Middle frontal gyrus (tissue), 1 donor: ENCODE data around the gene IGFBP1.
"Not testable (repeated sequence)": the region's sequence is repeated elsewhere in the genome, so short reads cannot be mapped to it uniquely, and the experiment has no call there.

Source experiments
- DNase-seq: peaks from one replicate; pipeline ENCODE4 v3.0.0-alpha.2; 2015; ENCODE audit warnings: low spot score; ENCODE audit errors: extremely low spot score

The IGFBP1 gene

DNA sequence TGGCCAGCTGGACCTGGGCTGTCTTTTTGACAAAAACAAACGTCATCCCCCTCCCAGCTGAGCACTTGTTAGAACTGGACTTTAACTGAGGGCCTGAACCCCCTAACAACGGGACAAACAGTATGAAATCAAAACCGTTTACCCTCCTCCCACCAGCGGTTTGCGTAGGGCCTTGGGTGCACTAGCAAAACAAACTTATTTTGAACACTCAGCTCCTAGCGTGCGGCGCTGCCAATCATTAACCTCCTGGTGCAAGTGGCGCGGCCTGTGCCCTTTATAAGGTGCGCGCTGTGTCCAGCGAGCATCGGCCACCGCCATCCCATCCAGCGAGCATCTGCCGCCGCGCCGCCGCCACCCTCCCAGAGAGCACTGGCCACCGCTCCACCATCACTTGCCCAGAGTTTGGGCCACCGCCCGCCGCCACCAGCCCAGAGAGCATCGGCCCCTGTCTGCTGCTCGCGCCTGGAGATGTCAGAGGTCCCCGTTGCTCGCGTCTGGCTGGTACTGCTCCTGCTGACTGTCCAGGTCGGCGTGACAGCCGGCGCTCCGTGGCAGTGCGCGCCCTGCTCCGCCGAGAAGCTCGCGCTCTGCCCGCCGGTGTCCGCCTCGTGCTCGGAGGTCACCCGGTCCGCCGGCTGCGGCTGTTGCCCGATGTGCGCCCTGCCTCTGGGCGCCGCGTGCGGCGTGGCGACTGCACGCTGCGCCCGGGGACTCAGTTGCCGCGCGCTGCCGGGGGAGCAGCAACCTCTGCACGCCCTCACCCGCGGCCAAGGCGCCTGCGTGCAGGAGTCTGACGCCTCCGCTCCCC, at the start of gene IGFBP1:
IGFBP1 (plus strand) TSS at position 304 of the 808 bp plus-strand sequence; CDS start at position 469, 165 bp downstream.
- DNase-seq, result no peak

DNA sequence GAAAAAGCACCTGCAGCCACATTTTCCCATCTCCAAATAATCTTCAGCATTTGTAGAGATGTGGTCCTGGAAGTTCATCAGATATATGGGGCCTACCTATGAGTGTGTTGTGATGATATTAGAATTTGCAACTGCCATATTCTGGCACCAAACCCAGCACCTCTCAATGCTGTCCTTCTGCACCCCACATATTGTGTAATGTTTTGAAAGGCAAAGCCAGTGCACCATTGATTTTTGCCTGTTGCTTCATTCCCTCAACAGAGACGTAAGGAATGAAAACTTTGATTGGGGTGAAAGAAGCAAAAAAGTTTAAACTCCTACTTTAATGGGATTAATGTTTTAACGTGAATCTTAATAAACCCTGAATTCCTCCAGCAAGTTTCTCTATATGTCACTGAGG, 49.4 kb upstream of the IGFBP1 start:
- not testable (repeated sequence) for DNase-seq

DNA sequence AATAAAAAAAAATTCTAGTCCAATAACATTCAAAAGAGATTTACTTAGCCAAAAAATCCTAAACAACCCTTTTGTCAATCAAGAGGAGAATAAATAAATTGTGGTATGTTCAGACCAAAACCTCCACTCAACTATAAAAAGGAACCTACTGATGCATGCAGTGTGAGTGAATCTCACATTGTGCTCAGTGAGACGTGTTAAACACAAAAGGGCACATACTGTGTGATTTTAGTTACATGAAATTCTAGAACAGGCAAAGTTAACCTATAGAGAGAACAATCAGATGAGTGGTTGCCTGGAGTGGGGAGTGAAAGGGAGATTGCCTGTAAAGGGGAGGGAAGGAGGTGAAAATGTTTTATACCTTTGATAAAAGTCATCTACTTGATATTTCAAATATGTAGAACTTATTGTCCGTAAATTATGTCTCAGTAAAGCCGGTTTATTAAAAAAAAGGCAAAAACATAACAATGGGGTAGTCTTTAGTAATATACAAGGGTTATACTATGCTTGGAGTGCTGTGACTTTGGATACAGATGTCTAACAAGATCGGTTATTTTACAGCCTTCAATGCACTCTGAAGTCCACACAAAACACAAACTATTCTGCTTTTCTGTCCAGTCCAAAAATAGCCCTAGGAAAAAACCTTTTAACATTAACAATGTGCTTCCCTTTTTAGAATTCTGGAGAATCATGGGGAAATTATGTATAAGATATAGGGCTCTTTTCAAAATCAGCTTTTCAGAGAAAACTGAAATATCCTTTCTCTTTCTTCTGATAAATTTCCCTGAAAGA, 46.2 kb upstream of the IGFBP1 start:
- DNase-seq, result not testable (repeated sequence)

DNA sequence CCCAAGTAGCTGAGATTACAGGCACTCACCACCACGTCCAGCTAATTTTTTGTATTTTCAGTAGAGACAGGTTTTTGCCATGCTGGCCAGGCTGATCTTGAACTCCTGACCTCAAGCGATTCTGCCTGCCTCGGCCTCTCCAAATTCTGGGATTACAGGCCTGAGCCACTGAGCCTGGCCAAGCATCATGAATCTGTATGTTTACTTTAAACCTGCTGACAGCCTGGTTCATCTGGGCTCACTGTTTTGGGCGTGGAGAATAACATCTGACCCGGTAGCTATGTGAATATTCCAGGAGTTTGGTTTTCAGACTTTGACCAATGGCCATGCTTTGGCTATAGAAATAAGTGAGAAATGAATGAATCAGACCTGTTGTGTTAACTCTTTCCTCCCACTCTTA, 41.8 kb upstream of the IGFBP1 start:
- DNase-seq, result not testable (repeated sequence)

DNA sequence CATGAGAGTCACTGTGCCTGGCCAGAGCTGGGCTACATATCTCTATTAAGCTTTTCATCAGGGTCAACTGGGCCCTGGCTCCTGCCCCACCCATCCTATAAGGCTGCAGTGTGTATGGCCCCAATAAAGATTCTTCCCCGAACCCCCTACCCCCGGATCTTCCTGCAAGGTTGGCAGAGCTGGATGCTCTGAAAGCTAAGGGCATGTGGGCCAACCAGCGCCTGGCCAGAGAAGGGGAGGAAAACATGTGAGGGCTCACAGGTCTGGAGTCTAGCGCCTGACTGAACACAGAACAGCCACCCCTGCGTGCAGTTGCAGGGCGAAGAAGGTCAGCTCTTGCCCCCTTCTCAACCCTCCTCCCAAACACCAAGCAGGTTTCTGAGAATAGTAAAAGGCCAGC, 39.6 kb upstream of the IGFBP1 start:
- DNase-seq, result not testable (repeated sequence)

DNA sequence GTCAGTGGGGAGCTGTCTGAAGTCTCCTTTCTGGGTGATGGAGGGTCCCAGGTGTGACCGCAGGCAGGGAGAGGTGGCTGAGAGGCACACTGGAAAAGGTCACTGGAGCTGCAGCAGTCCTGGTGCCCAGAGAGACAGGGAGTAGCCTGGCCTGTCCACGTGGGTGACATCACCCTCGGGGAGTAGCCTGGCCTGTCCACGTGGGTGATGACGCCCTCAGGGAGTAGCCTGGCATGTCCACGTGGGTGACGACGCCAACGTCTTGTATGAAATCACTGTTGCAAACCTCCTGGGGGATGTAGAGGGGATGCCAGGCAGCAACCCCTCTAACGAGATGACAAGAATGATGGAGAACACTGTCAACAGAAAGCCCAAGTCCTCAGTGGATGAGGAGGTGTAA, 35.3 kb upstream of the IGFBP1 start:
- DNase-seq, result not testable (repeated sequence)

DNA sequence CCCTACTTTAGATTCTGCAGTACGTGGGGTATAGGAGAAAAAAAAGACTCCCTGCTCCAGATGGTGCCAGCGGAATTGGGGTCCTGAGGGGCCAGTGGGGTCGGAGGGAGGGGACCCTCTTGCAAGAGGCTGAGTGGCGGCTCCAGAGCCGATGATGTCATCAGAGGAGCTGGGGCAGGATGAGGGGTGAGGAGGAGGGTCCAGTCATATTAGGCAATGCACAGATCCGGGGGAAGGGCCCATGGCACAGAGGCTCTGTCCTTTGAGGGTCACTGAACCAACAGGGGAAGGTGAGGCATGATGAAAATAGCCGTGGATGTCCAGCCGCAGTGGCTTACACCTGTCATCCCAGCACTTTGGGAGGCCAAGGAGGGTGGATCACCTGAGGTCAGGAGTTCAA, 34.8 kb upstream of the IGFBP1 start:
- not testable (repeated sequence) for DNase-seq

DNA sequence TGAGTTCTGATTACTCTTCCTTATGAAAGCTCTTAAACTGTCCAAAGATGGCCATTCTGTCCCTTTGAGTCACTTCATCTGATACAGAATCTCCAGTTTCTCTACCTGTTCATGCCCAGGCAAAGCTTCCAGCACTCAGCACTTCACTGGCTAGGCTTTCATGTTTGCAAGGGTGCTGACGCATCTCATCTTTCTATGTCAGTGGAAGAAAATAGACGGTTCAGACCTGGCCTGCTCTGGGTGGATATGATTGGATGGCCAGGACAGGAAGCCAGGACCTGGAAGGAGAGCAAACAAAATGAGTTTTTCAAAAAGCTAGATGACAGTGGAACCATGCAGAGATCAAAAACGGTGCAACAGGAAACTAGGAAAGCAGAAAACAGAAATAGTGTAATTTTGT, 32.6 kb upstream of the IGFBP1 start:
- not testable (repeated sequence) for DNase-seq

DNA sequence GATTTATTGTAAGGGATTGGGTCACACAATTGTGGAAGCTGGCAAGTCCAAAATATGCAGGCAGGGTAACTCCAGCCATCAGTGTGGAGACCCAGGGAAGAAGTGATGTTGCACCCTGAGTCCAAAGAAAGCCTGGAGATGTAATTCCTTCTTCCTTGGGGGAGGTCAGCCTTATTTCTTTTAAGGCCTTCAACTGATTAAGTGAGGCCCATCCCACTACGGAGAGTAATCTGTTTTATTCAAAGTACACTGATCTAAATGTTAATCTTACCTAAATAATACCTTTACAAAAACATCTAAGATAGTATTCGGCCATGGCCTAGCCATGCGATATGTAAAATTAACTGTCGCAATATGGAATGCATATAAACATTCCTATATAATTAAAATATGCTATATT, 31.4 kb upstream of the IGFBP1 start:
- not testable (repeated sequence) for DNase-seq

DNA sequence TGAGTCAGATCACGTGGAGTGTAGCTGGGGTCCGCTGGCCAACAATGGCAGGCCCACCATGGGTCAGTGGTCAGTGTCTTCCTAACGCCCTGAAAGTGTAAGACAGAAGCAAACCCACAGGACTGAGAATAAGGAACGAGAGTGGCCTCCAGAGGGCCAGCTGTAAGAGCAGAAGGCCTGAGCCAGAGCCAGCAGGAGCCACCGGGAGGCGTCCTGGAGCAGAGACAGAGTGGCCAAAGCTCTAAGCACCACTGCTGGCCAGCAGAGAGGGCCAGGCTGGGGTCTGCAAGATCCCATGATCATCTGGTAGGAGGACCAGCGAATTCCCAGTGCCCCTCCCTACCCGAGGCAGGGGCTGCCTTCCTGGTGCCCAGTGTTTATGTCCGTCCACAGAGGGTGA, 24.6 kb upstream of the IGFBP1 start:
- DNase-seq, result no peak

DNA sequence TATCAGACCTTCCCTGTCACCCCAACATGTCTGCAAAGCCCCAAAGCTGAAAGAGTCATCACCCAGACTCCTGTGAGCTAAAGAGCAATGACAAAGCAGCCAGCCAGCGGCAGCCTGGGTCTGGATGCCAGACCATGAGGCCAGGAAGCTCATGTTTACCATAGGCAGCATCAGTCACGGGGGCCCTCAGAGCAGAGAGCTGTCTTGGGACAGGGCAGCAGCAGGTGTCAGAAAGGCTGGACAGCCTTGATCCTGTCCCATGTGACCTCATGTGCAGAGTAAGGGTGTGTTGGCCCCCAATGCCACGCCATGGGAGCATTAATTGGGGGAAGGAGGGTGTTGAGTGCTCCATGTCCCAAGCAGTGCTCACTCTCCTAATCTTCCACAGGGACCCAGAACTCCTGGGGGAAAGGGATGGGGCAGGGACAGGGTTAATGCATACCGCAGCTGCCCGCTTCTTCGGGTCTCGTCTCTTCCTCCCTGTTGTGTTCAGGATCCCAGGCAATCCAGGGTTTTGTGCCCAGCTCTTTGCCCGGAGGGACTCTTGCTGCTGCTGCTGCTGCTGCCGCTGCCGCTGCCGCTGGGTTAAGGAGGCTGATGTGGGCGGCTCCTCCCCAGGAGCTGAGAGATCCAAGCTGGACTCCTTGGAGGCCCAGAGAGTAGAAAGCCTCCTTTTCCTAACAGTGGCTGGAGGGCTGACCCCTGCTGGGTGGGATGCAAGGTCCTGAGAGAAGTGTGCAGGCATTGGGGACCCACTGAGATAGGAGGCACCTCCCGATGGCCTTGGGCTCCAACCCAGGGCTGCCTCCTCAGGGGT, 22.5 kb upstream of the IGFBP1 start:
- no peak for DNase-seq

DNA sequence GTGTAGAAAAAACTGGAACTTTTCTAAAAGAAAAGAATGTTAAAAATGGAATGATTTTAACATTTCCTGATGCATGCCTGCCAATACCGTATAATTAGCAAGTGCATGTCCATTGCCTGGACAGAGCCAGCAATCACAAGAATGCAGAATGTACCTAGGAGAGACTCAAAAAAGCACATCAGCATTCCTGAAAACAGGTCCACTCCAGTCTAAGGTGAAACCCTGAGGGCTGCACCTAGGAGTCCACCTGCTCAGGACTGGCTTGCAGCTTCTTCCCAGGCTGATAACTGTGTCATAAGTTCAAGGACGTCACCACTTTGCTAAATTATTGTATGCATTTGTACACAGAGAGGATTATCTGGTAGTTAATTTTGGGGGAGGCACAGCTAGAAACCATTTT, 20.8 kb upstream of the IGFBP1 start:
- no peak for DNase-seq

DNA sequence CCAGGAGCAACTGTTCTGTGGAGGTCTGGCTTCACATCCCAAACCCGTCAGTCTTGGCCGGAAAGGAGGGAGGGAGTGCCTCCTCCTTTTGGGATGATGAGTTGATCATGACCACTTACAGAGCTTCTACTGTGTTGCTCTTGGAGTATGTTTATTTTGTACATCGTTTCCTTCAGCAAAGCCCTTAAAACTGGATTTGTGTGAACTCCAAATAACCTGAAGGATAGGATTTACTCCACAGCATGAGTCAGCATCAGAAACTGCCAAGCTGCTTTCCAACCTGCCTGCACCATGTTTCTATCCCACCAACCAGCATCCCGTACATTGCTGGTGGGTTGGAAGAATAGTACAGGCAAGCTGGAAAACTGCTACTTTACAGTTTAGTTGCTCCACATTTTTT, 18.9 kb upstream of the IGFBP1 start:
- DNase-seq, result no peak

DNA sequence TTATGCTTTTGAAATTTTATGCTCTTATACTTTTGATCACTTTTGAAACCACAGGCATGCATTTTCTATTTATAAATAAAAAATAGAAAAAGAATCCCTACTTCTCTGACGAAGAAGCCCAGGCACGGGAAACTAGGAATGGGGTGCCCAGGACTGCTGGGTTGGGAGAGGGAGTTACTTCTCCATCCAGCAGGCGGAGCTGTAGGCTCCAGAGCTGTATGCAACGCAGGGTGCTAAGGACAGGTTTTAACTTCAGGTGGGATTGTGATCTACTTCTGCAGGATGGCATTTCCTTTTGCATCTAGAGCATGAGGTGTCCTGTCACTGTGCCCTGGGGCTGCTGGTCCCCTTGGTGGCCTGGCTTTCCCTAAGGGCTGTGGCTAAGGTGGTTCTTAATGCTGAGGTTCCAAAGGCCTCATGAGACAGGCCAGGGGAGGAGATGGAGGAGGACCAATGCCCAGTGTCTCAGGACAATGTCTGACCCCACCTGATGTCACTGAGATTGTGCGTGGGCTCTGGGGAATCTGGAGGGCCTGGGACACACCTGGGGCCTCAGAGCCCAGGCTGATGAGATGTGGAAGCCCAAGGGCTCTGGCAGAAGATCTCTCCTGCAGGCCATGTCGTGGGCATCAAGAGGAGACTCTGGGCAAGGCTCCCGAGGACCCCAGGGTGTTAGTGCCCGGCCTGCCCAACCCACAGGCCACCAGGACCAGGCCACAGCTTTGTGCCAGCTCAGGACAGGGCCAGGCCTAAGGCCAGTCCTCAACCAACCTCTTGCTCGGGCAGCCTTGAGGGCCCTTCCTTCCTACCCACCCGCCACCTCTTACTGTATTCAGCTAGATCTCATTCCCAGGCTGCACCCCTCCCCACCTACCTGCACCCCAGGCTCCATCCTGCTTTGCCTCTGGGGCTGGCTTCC, 15.9 kb upstream of the IGFBP1 start:
- DNase-seq, result no peak

DNA sequence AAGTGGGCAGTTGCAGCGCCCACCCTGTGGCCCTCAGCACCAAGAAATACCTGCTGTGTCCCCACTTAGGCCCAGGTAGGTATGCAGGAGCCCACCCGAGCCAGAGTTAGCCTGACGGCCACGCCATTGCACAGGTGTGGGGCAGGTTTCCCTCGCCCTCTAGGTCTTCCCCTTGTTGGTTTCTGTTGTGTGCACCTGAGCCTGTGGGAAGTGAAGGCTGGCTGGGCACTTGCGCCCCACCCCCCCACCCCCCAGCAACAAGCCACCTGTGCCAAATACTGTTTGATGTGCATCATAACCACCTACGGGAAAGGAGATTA, 15.3 kb upstream of the IGFBP1 start, which contains the start of gene CCDC201:
CCDC201 (minus strand) TSS at position 48 of the 320 bp plus-strand sequence. CDS start 75 bp downstream, outside the sequence.
- no peak for DNase-seq

DNA sequence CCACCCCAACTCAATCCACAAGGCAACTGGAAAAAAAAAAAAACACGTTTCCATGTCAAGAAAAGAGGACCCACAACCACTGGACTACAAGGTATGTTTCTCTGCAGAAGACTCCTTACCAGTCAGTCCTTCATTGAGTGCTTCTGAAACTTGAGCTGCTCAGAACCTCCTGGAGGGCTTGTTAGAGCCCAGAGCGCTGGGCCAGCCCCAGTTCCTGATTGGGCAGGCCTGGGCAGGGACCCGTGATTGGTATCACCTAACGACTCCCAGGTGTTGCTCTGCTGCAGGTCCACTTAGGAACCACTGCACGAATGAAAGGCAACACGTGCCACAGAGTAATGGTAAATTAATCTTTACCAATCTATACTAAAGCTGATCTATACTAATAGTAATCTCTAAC, 14.9 kb upstream of the IGFBP1 start:
- no peak for DNase-seq

DNA sequence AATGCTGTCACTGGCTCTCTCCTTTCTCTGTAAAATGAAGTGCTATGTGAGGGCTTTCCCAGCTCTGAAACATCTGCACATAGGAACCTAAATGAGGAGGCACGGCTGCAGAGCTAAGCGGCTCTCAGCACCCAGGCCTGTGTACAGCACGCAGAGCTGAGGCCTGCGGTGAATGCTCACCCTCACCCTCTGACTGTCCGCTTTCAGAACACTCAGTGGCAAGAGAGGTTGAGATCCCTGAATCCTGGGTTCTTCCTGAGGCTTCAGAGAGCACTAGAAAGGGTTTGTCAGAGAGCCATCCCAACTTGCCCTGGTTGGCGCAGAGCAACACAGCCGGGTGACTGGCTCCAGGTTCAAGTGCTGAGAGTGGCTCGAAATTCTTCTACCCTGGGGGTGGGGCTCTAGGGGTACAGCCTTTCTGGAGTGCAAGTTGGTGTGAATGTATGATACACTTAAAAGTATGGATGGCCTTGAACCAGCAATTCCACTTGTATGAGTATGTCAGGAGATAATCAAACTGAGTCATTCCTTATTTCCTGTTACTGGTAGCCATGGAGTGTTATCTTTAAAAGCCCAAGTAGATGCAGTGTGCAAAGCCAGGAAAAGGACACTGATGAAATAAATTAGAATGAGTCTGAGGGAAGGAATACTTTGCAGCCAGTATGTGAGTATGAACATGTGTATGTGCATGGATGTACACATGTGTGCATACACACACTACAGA, 13.7 kb upstream of the IGFBP1 start:
- no peak for DNase-seq

DNA sequence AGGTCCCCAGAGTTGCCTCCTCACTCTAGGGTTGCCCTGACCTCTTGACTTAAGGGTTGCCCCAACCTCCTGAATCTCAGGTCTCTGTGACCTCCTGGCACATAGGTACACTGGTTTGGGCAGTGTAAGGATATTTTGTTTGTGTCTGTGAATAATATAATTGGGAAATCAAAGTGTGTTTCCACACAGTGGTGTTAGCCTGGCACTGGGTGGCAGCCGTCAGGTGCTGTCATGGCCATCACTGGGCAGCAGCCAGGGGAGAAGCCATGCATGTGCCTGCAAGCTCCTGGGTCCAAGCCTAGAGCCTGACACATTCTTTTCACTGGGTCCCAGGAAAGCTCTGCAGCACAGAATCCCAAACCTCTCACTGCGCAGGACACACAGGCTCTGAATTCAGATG, 11.8 kb upstream of the IGFBP1 start:
- no peak for DNase-seq

DNA sequence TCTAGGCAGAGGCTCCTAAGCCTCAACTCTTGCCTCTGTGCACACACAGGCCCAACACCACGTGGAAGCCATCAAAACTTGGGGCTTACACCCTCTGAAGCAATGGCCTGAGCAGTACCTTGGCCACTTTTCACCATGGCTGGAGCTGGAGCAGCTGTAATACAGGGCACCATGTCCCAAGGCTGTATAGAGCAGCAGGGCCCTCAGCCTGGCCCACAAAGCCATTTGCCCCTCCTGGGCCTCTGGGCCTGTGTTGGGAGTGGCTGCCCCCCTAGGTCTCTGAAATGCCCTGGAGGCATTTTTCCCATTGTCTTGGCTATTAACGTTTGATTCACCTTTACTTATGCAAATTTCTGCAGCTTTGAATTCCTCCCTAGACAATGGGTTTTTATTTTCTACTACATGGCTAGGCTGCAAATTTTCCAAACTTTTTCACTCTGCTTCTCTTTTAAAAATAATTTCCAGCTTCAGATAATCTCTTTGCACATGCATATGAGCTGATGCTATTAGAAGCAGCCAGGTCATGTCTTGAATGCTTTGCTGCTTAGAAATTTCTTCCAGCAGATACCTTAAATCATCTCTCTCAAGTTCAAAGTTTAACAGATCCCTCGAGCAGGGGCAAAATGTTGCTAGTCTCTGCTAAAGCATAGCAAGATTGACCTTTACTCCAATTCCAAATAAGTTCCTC, 9.7 kb upstream of the IGFBP1 start:
- DNase-seq, result no peak
